Prostate gland (tissue), 2 donors: Measurements from ENCODE around the gene VDAC1. TPM values are rescaled to one million over a fixed set of nuclear protein-coding genes. Genes with fewer than 3 reads are reported as not detected.

ENCODE experiments used
- DNase-seq: peaks from one replicate; pipeline ENCODE4 v3.0.0-alpha.2; 2019; ENCODE audit warnings: low spot score
- H3K27ac ChIP-seq, 2 donors: fragments of 200-600 bp; sonication (generic); 2 replicates each; pipeline ENCODE4 v1.5.1; 2017 to 2019
- H3K27me3 ChIP-seq: fragments of 200-600 bp; sonication (generic); replicated peaks from 2 replicates; pipeline ENCODE4 v1.5.1; 2019; ENCODE audit not compliant: insufficient read depth
- H3K36me3 ChIP-seq, 2 donors: fragments of 200-600 bp; sonication (generic); 1 replicate in 1 of 2; 2 replicates in 1 of 2; pipeline versions ENCODE4 v1.5.1 to v1.8.1; 2017 to 2019
- H3K4me1 ChIP-seq: fragments of 200-600 bp; sonication (generic); replicated peaks from 2 replicates; pipeline ENCODE4 v1.5.1; 2019
- H3K4me3 ChIP-seq, 2 donors: fragments of 200-600 bp; sonication (generic); 2 replicates each; pipeline ENCODE4 v1.5.1; 2017 to 2019
- H3K9me3 ChIP-seq: fragments of 200-600 bp; sonication (generic); 2 replicates; pipeline ENCODE4 v1.5.1; 2017
- POLR2A ChIP-seq: fragments of 450-650 bp; IDR thresholded peaks from one replicate; pipeline ENCODE4 v1.6.1; 2016; ENCODE audit warnings: antibody characterized with exemption, mild to moderate bottlenecking
- POLR2AphosphoS5 ChIP-seq: sonication (generic); formaldehyde crosslinking; IDR thresholded peaks from one replicate; pipeline ENCODE4 v1.6.1; 2017; ENCODE audit warnings: antibody characterized with exemption
- WGBS: methylation state at CpG from one replicate; pipeline ENCODE4 v1.1.5; 2018; 5-methylcytosine and 5-hydroxymethylcytosine counted together
- intact Hi-C: fragments of 100-400 bp; cut with DNase I; formaldehyde crosslinking; loops from one replicate; pipeline ENCODE4 v1.14.2; 2022
- total RNA-seq, 2 donors: library from RNA; depleted of rRNA; stranded (reverse); fragments of >200 nt; gene quantifications; one replicate each; pipeline ENCODE4 v1.1.0, GENCODE V29; 2016
- TF ChIP-seq, protein P1 (sequence below), 4 experiments: fragments of 200-600 bp in 2 of 4; fragments of 450-650 bp in 2 of 4; sonication (generic) in 2 of 4; IDR thresholded peaks; 1 replicate in 3 of 4; 2 replicates in 1 of 4; pipeline ENCODE4 v1.5.1; 2016 to 2019; ENCODE audit warnings: antibody characterized with exemption in 4 of 4, mild to moderate bottlenecking in 2 of 4, moderate library complexity in 2 of 4

VDAC1 gene
- total RNA-seq, 2 donors from 2014 or later = 142 to 143 TPM

DNA sequence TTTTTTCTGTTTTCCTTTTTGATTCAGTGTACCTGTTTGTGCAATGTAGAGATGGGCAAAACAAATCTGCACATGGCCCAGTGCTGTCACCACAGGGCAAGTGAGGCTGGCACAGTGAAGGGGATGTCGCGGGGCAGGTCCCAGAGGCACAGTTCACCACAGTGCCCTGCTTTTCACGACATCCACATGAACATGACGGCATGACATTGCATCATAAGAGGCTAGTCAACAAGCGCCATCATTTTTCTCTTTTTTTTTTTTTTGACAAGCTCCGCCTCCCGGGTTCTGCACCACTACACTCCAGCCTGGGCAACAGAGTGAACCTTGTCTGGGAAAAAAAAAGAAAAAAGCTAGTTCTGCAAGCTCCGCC is 42.9 kb upstream of the VDAC1 start:
- Histone ChIP-seq H3K9me3 (no peaks in the 10 kb centered on the region), H3K4me3 (no peak overlapping the region), H3K36me3 (no peaks in the 10 kb centered on the region), H3K27me3 (no peaks in the 10 kb centered on the region), H3K4me1 (no peaks in the 10 kb centered on the region), H3K27ac (no peak overlapping the region)
- TF ChIP-seq POLR2A (no peak), POLR2AphosphoS5 (no peak)
- TF ChIP-seq, protein P1, sequence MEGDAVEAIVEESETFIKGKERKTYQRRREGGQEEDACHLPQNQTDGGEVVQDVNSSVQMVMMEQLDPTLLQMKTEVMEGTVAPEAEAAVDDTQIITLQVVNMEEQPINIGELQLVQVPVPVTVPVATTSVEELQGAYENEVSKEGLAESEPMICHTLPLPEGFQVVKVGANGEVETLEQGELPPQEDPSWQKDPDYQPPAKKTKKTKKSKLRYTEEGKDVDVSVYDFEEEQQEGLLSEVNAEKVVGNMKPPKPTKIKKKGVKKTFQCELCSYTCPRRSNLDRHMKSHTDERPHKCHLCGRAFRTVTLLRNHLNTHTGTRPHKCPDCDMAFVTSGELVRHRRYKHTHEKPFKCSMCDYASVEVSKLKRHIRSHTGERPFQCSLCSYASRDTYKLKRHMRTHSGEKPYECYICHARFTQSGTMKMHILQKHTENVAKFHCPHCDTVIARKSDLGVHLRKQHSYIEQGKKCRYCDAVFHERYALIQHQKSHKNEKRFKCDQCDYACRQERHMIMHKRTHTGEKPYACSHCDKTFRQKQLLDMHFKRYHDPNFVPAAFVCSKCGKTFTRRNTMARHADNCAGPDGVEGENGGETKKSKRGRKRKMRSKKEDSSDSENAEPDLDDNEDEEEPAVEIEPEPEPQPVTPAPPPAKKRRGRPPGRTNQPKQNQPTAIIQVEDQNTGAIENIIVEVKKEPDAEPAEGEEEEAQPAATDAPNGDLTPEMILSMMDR (IDR thresholded peaks at IDR 0.05) = no peak
- intact Hi-C loops = loop anchor here (10.0 kb wide), 1 partner anchor 237 kb away; no protein-coding TSS in a partner anchor
- 93% methylated on average over 8 of the region's 8 CpGs for WGBS
- DNase-seq = no peak

DNA sequence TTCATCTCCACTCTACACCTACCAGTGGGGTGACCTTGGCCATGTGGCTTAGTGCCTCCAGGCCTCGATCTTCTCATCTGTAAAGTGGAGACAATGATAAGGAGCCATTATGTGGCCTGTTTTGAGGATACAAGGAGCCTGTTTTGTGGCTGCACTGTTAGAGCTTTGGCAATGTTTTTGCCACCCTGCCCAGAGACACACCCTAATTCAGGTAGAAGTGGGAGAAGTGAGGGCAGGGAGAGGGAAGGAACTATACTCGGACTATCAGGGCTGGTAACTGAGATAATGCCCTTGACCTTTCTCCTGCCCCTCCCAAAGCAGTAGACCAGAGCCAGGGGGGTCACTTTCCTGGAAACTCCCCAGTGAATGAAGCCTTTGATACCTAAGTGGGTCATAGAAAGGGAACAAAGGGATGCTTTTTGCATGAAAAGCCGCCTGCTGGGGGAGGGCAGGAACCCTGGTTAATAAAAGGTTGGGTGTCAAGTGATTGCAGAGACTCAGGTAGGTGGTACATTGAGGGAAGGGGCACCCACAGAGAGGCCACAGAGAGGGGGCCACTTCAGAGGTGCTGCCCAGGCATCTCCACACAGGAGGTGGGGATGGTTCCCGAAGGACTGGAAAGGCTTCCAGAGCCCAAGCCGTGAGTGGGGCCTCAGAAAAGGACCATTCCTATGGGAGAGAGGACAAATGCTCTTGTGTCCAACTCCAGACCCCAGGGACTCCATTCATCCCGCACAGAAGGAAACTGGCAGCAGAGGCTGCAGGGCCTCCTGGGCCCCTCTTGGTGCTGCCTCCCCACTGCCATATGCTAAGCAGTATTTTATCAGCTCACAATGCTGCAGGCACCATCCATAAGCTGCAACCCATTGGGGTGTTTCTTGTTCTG is 42.3 kb upstream of the VDAC1 start:
- no peak overlapping the region for H3K27ac ChIP-seq
- TF ChIP-seq POLR2A (no peak), POLR2AphosphoS5 (no peak)
- TF ChIP-seq, protein P1 (IDR thresholded peaks at IDR 0.05) = no peak
- no peak overlapping the region for H3K4me3 ChIP-seq
- no peaks in the 10 kb centered on the region for H3K27me3 ChIP-seq
- no peaks in the 10 kb centered on the region for H3K4me1 ChIP-seq
- H3K9me3 ChIP-seq = no peaks in the 10 kb centered on the region
- no peak for DNase-seq
- intact Hi-C loops = loop anchor here (10.0 kb wide), 1 partner anchor 238 kb away; no protein-coding TSS in a partner anchor
- 80% methylated on average over 6 of the region's 6 CpGs for WGBS
- H3K36me3 ChIP-seq = no peaks in the 10 kb centered on the region

- H3K27me3 ChIP-seq = no peaks in the 10 kb centered on the region
- TF ChIP-seq POLR2AphosphoS5 = no peak
- TF ChIP-seq, protein P1 (IDR thresholded peaks at IDR 0.05) = no peak
- no peak for TF ChIP-seq POLR2A
- H3K9me3 ChIP-seq = no peaks in the 10 kb centered on the region
- 95% methylated on average over 4 of the region's 4 CpGs for WGBS
- no peaks in the 10 kb centered on the region for H3K36me3 ChIP-seq
- intact Hi-C loops = loop anchor here (10.0 kb wide), 1 partner anchor 238 kb away; no protein-coding TSS in a partner anchor
- DNase-seq = no peak
- no peak overlapping the region for H3K27ac ChIP-seq
- no peak overlapping the region for H3K4me3 ChIP-seq
- H3K4me1 ChIP-seq = no peaks in the 10 kb centered on the region
Measured at GRCh38 chr5:134046330-134046729, 41.6 kb upstream of the VDAC1 start.

DNA sequence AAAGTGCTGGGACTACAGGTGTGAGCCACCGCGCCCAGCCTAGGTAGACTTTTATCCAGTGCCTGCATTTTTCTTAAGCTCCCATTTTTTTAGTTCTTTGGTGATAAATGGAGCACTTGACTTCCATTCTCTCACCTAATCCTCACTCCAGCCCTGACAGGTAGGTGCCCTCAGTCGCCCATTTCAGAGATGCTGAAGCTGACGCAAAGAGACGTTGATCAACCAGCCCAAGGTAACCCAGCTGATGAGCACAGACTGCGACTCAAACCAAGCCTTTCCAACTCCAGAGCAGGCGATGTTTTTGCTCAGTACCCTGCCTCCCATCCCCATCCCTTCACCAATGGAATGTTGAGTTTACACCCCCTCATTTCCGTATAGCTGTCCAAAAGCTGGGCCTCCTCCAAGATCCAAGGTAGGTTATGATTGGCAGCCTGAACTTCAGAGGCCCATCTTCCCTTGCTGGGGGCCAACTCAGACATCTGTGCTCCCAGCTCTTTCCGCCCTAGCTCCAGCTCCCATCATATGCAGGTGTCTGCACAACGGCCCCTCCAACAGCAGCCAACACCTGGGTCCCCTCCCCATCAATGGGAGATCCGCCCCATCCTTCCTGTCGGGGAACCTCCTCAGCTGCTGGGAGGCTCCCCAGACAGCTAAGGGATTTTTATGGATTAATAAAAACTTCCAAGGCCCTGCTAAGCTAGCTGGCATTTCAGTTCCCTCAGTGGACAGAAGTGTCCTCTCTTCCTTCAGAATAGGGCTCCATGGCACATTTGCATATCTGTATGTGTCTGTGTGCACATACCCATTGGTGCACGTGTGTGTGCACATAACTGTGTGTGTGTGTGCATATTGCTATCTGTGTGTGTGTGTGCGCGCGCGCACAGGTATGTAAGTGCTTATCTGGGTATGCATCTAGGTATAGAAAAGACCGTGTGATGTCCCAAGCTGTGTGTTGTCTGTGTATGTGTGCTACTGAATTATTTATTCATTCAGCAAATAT is 39.3 kb upstream of the VDAC1 start:
- intact Hi-C loops = loop anchor here (10.0 kb wide), 1 partner anchor 241 kb away; no protein-coding TSS in a partner anchor
- H3K36me3 ChIP-seq = no peaks in the 10 kb centered on the region
- no peak for TF ChIP-seq POLR2A
- H3K9me3 ChIP-seq = no peaks in the 10 kb centered on the region
- H3K4me3 ChIP-seq = no peak overlapping the region
- no peak overlapping the region for H3K27ac ChIP-seq
- DNase-seq = no peak
- no peaks in the 10 kb centered on the region for H3K27me3 ChIP-seq
- no peaks in the 10 kb centered on the region for H3K4me1 ChIP-seq
- WGBS = 78% methylated on average over 18 of the region's 18 CpGs
